ENCODE results near the gene FUT8.

Gene FUT8

GRCh38 chr14:65790172-65790815, 377.8 kb downstream of the FUT8 start:
- no peak for TF ChIP-seq CEBPB (IDR thresholded peaks at IDR 0.05)
- TF ChIP-seq MAX (IDR thresholded peaks at IDR 0.05): no peak
- no peak for TF ChIP-seq FOXM1 (IDR thresholded peaks at IDR 0.05; ENCODE audit: borderline replicate concordance, low read depth)
- no peak for TF ChIP-seq REST (IDR thresholded peaks at IDR 0.05; ENCODE audit: low read depth)
- no peak for TF ChIP-seq NFIC (IDR thresholded peaks at IDR 0.05)
- no peak for TF ChIP-seq TCF12 (IDR thresholded peaks at IDR 0.05; ENCODE audit: low read depth)
- TF ChIP-seq CREB1 (IDR thresholded peaks at IDR 0.05; ENCODE audit: low read depth): no peak
- no peak for TF ChIP-seq TAF1 (IDR thresholded peaks at IDR 0.05; ENCODE audit: low read depth)
- no peak for TF ChIP-seq TEAD4 (IDR thresholded peaks at IDR 0.05)
- no peak for TF ChIP-seq RAD21 (IDR thresholded peaks at IDR 0.05; ENCODE audit: low read depth)
- TF ChIP-seq ZBTB7A (IDR thresholded peaks at IDR 0.05; ENCODE audit: low read depth): no peak
- TF ChIP-seq EGR1 (IDR thresholded peaks at IDR 0.05): no peak
- no peak for TF ChIP-seq EP300 (IDR thresholded peaks at IDR 0.05; ENCODE audit: borderline replicate concordance)
- no peak for TF ChIP-seq YY1 (IDR thresholded peaks at IDR 0.05; ENCODE audit: low read depth)
- no peak for TF ChIP-seq USF1 (IDR thresholded peaks at IDR 0.05)

GRCh38 chr14:65791191-65791981, 378.9 kb downstream of the FUT8 start:
- TF ChIP-seq TCF12 (IDR thresholded peaks at IDR 0.05; ENCODE audit: low read depth): no peak
- TF ChIP-seq FOXM1 (IDR thresholded peaks at IDR 0.05; ENCODE audit: borderline replicate concordance, low read depth): no peak
- no peak for TF ChIP-seq YY1 (IDR thresholded peaks at IDR 0.05; ENCODE audit: low read depth)
- TF ChIP-seq ZBTB7A (IDR thresholded peaks at IDR 0.05; ENCODE audit: low read depth): no peak
- TF ChIP-seq TAF1 (IDR thresholded peaks at IDR 0.05; ENCODE audit: low read depth): no peak
- TF ChIP-seq REST (IDR thresholded peaks at IDR 0.05; ENCODE audit: low read depth): no peak
- TF ChIP-seq EP300 (IDR thresholded peaks at IDR 0.05; ENCODE audit: borderline replicate concordance): no peak
- TF ChIP-seq MAX (IDR thresholded peaks at IDR 0.05): no peak
- no peak for TF ChIP-seq NFIC (IDR thresholded peaks at IDR 0.05)
- TF ChIP-seq CEBPB (IDR thresholded peaks at IDR 0.05): no peak
- no peak for TF ChIP-seq CREB1 (IDR thresholded peaks at IDR 0.05; ENCODE audit: low read depth)
- TF ChIP-seq USF1 (IDR thresholded peaks at IDR 0.05): no peak

- TF ChIP-seq YY1 (IDR thresholded peaks at IDR 0.05; ENCODE audit: low read depth): no peak
- no peak for TF ChIP-seq EP300 (IDR thresholded peaks at IDR 0.05; ENCODE audit: borderline replicate concordance)
- TF ChIP-seq TCF12 (IDR thresholded peaks at IDR 0.05; ENCODE audit: low read depth): no peak
- TF ChIP-seq RAD21 (IDR thresholded peaks at IDR 0.05; ENCODE audit: low read depth): no peak
- no peak for TF ChIP-seq CEBPB (IDR thresholded peaks at IDR 0.05)
- no peak for TF ChIP-seq EGR1 (IDR thresholded peaks at IDR 0.05)
- TF ChIP-seq TAF1 (IDR thresholded peaks at IDR 0.05; ENCODE audit: low read depth): no peak
- TF ChIP-seq MAX (IDR thresholded peaks at IDR 0.05): no peak
- no peak for TF ChIP-seq CREB1 (IDR thresholded peaks at IDR 0.05; ENCODE audit: low read depth)
- no peak for TF ChIP-seq REST (IDR thresholded peaks at IDR 0.05; ENCODE audit: low read depth)
- TF ChIP-seq USF1 (IDR thresholded peaks at IDR 0.05): no peak
- TF ChIP-seq NFIC (IDR thresholded peaks at IDR 0.05): no peak
- no peak for TF ChIP-seq ZBTB7A (IDR thresholded peaks at IDR 0.05; ENCODE audit: low read depth)
- TF ChIP-seq TEAD4 (IDR thresholded peaks at IDR 0.05): no peak
- no peak for TF ChIP-seq FOXM1 (IDR thresholded peaks at IDR 0.05; ENCODE audit: borderline replicate concordance, low read depth)
These were observed 379.8 kb downstream of the FUT8 start for GRCh38 chr14:65792208-65792905.

Data from Ishikawa (cell line).